8988T (cell line): Measurements from ENCODE around the gene PBX1.

ENCODE experiments used
- DNase-seq: peaks from one replicate; pipeline ENCODE4 v3.0.0; 2011

Gene PBX1

DNA sequence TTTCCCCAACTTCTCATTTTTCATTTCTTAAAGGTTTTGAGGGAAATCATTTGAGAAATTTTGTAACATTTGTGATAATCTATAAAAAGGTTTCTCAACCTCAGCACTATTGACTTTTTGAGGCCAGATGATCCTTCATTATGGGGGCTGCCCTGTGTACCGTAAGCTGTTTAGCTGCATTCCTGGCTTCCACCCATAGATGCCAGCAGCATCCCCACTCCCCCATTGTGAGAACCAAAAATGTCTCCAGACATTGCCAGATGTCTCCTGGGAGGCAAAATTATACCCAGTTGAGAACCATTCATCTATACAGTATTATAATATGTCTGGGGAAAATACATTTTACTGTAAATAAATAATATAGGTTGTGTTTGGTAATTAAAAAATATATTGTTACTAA, 146.0 kb downstream of the PBX1 start:
- DNase-seq, result no peak

DNA sequence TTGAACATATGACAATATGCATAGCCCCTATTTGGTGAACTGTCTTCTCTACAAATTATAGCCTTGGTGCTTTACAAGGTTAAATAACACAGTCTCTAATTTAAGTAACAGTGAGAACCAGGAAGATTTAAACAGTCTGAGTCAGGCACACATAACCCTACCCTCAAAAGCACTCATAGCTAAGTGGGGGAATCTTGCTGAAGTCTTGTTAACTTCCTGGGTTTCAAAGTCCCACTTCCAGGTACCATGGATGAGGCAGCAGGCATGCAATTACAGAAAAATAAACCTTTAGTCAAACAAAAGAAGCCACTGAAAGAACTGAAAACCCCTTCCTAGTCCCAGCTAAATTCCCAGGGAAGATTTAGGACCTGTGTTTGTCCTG, 147.6 kb downstream of the PBX1 start:
- DNase-seq, result no peak

DNA sequence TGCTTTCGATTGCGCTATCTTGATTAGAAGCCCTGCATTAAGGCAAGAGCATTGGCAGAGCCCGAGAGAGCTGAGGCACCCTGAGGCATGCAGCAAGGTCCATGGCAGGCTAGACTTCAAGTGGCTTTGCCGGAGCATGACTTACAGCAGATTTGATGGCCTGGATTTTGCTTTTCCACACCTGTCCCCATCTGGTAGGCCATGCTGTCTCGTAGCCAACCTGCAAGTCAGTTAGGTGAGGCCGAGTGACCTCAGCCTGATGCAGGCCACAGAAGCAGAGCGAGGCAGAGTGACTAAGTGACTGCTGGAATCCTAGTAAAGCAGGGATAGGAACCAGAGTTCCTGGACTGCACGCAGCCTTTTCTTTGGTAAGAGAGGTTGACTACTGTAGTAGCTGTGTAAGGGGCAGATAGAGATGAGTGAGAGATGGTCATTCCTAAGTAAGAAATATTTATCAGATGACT, 148.9 kb downstream of the PBX1 start:
- no peak for DNase-seq

DNA sequence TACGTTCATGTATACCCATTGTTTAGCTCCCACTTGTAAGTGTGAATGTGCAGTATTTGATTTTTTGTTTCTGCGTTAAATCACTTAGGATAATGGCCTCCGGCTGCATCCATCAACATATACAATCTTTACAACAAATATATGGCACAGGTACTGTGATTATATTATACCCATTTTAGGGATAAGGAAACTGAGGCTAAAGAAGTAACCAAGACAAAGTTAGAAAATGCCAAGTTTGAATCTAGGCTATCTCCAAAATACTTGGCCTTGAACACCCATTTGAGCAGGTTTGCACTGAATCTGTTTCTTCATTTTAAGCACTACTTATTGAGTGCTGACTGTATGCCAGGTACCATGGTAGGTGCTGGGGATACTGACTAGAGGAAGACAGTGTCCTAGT, 149.6 kb downstream of the PBX1 start:
- DNase-seq, result no peak

DNA sequence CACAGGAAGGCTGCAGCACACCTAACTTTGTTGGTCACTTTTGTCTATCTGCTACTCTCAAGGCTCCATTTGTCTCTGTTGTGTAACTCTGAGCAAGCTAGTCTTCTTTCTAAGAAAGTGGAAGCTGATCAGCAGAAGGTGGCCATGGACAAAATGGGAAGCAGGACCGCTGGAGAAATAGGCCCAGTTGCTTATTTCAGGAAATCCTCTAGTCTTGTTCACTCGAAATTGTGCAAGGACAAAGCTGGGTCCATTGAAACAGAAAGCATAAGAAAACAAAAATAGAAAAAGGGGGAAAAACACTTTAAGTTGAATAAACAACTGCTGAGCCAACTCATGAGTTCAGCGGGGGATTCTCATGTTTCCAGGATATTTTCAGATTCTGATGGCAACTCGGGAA, 150.1 kb downstream of the PBX1 start:
- DNase-seq, result no peak

DNA sequence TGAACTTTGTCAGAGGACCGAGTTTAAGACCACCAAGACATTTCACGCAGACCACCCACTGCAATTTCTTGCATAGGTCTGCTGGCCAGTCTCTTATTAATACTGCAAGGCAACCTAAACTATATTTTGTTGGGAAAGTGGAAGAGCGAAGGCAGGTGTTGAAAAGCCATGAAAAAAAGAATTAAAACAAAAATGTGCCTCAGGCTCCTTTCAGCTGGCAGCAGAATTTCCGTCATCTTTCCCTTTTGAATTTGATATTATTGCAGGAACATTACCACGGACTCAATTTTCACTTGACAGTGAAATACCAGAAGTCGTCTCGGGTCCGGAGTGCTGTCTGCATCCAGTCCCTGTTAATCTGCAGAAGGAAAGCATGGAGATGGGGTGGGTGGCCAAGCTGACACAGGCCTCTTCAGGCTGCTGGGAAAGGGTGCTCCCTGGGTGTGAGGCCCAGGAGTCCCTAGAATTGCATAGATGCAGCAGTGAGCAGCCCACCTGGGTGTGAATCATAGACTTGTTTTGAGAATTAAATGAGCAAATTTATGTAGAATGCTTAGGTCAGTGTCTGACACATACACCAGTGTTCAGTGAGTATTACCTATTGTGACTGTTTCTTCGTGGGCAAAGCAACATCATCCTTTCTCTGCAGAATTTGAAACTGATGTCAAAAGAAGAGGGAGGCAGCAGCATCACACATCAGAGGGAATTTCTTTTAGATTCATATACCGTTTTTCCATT, 150.7 kb downstream of the PBX1 start:
- DNase-seq, result no peak

DNA sequence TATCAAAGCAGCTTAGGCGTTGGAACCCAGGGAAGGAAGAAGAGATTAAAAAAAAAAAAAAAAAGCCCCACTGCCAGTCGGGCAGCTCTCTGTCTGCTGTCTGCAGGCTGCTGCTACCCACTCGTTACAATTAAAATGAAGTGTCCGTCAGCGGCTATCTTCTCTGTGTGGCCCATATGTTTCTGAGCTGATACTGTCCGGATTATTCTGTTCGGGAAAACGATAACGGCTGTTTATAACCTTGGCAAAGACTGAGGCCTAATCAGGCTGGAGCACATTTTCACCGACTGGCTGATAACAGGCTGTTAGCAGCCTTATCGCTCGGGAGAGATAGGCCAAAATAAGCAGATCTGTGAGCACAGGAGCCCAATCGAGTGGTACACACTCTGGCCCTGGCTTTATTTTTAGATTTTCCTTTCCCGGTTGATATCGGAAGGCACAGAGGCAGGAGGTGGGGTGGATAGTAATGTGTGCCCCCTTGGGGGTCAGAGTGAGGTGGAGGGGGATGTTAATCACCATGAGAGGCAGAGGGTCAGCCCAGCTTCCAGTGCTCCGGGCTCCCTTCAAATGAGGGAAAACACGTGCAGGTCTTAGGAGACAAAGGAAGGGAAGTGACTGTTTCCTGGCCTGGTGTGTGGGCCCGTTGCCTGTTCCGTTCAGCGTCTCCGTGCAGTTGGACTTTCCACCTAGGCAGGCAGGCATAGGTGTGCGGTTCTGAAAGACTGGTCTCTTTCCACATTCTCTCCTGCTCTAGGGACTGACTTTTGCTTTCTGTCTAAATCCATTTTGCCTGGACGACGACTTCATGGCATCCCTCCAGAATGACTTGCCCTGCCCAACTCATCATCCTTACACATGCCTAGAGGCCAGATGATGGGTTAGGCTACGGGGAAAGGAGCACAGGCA, 153.4 kb downstream of the PBX1 start:
- no peak for DNase-seq

DNA sequence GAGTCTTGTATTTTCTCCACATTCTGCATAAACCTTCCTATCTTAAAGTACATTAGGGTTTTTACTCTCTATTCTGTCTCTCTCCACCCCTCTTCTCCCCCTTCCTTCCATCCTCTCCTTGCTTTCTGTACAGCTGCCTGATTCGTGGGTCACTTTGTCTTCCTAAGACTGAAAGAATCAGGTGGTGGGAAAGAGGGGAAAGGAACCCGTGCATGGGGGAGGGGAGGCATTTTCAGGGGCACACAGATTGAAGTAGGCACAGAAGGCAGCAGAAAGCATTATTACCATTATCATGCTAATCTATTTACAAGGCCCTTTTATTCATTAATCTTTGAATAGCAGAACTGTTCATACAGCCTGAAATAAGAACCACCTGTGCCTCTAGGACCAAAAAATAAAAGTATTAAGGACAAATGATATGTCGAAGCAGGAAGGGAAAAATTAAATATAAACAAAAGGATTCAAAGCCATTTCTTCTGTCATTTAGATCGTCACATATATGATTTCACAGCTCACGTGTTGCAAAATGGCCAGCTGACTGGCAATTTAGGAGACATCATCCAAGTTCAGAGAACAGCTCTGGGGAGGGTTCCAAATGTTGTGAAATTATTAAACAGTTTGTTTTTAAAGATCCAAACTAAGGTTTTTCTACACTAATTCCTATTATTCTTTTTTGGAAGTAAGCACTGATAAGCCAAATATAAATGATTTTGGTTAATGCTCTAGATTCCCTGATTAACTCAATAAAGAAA, 154.6 kb downstream of the PBX1 start:
- DNase-seq, result no peak

DNA sequence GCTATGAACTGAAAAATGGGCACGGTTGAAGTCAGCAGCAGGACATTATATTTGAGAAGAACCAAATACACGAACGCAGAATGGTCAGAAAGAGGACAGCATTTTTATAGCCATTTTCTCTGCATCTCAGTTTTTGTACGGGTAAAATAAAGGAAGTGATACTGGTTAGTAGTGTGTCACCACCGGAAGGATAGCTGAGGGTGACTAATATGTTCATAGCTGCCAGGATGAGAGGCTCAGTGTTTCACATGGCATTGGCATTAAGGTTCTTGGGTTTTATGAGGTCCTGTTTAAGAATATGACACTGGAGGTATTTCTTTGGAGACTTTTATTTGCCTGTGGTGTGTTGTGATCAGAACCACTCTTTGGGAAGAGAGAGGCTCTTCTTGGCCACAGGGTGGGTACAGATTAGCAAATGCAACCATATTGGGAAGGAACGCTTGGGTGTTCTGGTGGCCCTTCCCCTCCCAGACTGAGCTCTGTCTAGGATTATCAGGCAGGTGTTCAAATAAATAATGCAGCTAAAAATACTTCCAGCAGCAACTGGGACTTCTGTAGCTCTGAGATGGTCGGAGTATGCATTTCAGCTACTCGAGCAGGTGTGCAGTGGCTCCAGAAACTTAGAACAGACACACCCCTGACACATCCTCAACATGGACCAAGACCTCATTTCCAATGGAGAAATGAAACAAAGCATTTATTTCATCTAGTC, 158.2 kb downstream of the PBX1 start:
- DNase-seq, result no peak

DNA sequence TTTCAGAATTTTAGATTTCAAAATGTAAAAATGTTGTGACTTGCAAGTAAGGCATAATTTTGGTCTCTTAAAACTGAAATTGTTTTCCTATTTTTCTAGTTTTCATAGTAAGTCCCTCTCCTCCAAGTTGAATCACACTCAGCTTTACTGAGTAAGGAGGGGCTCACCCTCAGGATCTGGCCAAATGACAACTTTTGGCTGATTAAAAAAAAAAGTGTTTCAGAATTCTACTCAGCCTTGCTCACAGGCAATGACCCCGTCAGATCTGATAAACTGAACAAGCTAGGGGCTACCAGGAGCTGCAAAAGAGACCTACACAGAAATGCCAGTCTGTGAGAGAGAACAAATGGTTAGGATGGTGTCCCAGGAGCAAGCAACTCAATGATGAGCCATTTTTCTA, 159.8 kb downstream of the PBX1 start:
- no peak for DNase-seq

DNA sequence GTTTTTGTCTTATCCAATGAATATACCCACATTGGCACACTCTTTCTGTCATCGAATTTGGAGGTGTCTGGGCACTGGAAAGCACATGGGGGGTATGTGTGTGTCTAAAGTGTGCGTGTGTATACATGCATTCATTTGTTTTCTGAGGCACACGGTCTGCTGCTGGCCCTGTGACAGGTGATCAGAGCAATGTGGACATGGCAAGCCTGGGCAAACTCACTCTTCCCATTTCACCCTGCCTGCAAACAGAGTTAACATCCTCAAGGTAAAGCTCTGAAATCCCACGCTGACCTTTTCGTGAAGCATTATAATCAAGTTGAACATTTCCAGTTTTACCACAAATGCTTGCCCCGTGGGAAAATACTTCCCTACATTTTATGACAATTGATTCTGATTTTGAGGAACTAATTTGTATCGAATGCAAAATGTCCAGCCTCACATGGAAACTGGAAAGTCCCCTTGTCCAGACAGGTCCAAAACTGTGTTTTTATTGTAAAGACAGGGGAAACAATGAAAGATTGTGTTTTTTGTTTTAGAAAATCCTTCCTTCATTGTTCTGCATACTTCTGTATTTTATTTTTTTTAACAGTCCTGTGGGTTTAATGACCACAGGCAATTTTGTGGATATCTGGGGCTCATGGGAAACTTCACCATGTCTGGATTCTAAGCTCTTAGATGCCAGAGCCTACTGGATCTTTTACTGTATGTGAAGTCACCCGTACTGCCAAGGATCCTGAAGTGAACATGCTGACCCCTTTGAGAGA, 160.9 kb downstream of the PBX1 start:
- DNase-seq, result no peak

DNA sequence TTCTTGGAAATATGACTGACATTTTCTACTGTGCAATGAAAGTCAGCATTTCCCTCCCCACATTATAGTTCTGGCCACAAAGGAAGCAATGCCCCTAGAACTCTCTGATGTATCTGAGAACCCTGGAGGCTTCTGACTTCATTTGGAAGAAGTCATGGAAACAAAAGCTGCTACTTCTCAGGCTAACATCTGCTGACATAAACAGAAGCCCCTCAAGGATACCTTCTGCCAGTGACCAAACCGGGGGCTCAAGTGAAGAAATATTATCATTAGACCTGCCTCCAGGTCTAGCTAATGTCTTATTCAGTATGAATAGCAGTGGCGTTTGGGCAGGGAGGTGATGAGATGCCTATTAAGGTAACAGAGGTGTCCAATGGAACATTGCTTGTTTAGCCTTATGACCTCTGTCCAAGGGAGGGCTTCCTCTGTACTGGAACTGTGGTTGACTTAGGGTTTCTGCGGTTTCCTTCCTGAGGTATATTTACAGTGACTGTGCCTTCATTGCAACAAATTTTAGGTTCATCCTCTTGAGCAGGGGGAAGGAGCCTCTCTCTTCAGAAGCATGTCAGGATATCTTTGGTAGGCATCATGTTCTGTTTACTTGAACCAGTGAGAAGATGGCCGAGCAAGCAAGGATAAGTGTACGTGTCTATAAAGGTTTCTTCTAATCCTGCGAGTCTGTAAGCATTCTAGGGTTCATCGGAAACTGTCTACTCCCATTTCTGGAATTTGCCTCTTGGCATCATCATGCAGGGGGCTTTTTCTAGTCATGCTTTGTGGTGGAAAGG, 161.7 kb downstream of the PBX1 start:
- DNase-seq, result no peak

DNA sequence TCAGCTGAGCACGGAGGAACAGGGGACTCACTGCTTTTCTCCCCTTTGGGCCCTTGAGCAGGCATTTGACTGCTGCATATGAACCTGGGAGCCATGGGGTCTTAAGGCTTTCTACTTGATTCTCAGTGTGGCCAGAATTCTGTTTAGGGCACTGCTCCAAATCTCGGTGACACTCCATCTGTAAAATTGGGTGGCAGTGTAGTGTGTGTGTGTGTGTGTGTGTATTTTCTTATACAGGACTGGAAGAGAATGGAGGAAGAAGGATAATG, 162.2 kb downstream of the PBX1 start:
- DNase-seq, result no peak

DNA sequence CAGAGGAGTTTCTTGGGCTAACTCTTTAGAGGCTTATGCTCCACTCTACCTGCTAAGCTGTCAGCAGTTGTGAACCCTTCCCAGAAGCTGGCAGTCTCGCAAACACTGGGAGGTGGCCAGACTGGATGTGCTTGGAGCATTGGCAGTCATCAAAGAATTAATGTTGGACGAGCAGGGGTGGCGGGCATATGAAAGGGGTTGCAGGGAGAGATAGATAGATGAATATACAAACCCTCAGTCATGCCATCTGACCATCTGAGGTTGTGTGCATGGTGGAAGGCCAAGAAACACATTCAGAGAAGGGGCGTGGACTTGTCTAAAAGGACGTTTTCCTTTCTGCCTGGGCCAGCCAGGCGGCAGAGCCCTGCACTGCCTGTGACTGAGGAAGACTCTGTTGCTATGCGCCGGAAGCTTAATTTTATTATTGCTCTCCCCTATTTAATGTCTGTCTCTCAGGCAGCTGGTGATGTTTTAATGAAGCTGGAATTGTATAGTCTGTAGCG, 164.4 kb downstream of the PBX1 start:
- DNase-seq, result no peak

DNA sequence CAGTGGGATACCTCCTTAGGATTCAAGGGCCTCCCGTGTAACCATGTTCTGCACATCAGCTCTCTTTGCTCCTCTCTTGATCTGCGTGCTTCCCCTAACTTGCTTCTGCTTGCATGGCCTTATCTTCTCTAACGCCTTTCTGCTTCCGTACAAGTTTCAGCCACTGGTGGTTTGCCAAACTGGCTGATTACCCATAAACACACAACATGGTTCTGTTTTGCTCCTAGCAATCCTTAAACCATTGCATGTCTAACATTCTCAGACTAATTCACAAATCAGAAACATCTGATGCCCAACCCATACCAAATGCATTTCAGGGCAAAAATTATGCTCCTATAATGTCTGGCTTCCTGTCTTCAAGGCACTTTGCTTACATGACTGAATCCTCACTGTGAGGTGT, 166.4 kb downstream of the PBX1 start:
- DNase-seq, result no peak

DNA sequence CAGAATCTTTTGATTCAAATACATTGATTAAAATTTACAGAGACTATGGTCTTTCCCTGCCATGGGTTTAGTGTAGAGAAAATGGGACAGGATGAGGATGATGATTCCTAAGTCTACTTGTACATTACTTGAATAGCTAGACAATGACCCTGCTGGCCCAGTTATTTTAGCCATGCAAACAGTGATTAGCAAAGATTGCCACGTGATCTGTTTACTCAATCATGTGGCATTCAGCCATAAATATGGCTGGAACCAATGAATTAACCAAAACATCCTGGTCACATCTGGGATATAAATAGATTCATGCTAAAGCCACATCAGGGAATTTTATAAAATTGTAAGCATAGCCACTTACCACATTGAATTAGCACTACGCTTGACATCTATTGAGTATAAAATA, 167.3 kb downstream of the PBX1 start:
- no peak for DNase-seq

DNA sequence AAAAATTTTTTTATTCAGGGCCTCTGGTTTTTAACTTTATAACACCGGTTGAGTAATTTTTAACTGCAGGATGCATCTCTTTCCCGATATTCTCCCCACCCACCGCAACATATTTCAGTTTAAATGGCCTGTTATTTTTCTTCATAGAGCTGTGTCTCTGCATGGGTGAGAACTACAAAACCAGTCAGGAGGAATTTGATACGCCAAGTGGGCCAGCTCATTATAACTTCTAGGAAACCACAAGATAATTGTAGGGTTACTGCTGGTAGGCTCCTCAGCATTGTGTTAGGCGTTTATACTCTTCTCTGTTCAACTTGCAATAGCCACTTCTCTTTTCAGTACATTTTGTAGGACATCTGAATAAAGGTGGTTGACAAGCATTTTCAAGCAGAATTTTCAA, 169.7 kb downstream of the PBX1 start:
- DNase-seq, result no peak

DNA sequence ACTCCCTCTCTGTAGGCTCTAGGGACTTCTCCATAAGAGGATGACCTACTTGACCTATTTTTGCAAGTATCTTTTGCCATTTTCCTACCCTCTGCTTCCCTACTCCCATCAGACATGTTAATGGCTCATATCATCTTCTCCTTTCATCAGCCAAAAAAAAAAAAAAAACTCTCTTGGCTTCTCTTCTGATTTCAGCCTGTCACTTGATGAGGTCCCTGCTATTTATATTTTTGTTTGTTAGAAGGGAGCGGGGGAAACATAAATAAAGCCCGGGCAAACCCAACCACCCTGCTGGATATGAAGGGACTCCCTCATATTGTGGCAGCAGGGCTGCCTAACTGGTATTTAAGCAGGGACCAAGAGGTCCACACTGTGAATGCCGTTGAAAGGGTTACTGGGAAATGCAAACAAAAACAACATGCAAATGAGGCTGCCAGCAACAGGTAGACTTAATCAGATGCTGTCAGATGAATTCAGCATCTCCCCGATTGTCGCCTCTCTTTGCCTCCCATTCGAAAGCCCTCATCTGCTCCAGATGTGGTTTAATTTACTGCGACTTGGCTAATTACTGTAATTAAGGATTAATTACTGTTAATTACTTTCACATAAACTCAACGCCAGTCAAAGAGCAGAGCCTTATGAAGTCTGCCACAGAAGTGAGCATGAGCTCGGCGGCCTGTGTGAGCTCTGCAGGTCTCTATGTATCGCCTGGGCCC, 172.3 kb downstream of the PBX1 start:
- no peak for DNase-seq

DNA sequence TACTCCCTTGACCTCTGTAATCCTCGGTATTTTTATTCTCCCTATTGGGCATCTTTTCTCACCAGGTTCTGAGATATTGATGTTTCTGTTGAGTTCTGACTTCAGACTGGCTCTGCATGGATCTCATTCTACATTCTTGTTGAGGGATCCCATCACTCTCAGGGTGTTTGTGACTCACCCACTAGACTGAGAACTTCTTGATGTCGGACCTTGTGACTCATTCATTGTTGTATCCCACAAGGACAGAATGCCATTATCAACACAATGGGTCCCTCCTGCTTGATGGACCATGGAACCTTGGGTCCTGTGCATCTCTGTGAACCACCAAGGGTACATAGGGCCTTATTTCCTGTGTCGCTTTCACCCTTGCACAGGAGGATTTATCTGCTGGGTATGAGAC, 174.1 kb downstream of the PBX1 start:
- DNase-seq, result no peak

DNA sequence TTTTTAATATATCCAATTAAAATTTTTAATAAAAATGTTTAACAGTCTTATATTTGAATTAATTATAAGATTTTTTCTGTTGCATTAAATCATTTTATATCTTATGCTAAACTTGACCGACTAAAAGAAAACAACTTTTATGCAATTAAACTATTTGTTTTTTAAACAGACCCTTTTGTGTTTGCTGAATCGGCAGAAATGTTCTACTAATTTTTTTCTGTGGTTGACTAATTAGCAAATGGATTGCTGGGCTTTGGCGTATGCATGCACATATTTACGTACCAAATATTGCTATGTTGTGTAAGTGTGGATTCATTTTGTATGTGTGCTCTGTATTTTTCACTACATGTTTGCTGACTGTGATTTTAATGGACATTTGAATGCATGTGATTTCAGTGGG, 174.8 kb downstream of the PBX1 start:
- DNase-seq, result no peak
